ENCODE results near the gene EPHB6. TPM values are rescaled to one million over a fixed set of nuclear protein-coding genes. Genes with fewer than 3 reads are reported as not detected.

EPHB6 gene
- total RNA-seq, 1 experiment from 2014 or later, result 12.6 TPM

DNA sequence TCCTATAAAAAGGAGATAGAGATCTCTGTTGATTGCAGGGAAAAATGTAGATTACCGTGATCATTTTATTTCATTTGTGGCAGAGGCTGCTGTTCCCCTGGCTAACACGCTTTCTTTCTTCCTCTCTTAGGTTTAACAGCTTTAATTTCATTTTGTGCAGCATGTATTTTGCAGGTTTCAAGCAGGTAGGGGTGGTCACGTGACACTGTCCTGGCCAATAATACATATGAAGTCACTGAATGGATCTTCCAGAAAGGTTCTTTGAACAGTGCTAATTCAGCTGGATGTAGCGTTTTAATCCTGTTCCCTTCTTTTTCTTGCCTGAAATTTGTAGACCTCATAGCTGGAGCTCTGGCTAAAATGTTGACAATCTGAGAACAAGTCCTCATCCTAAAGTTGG is 3.6 kb upstream of the EPHB6 start:
- Histone ChIP-seq H3K9me3 (ENCODE audit: control insufficient read depth in 1 of 2, insufficient read depth in 1 of 2, low read depth in 1 of 2, low read length in 2 of 2) (no peaks in the 10 kb centered on the region), H3K79me2 (ENCODE audit: insufficient read depth, low read length) (no peaks in the 10 kb centered on the region), H3K27me3 (ENCODE audit: insufficient read depth, low read length) (no peaks in the 10 kb centered on the region), H3K4me3 (replicated peaks in 1 of 2; ENCODE audit: low read depth in 1 of 2, low read length in 2 of 2) (no peak overlapping the region), H3K36me3 (ENCODE audit: control insufficient read depth in 1 of 2, insufficient read depth in 2 of 2, low read length in 2 of 2) (no peaks in the 10 kb centered on the region), H3K9ac (ENCODE audit: low read length) (no peak overlapping the region), H4K20me1 (ENCODE audit: insufficient read depth) (no peaks in the 10 kb centered on the region), H3K4me2 (ENCODE audit: low read length) (no peak overlapping the region), H2AFZ (ENCODE audit: low read depth, low read length, poor library complexity, severe bottlenecking) (no peak overlapping the region), H3K4me1 (ENCODE audit: control insufficient read depth in 1 of 2, insufficient read depth in 2 of 2, low read length in 2 of 2) (peaks cover 8 to 16% of the 10 kb centered on the region in 2 experiments; a peak in 3 of 4 replicates), H3K27ac (ENCODE audit: low read depth, low read length) (no peak overlapping the region), H3K9me2 (ENCODE audit: insufficient read depth) (no peaks in the 10 kb centered on the region)
- intact Hi-C loops (cut with micrococcal nuclease), result loop anchor here (10.0 kb wide), 1 partner anchor 364 kb away; no protein-coding TSS in a partner anchor
- ATAC-seq (no peak), DNase-seq (ENCODE audit: low read depth, low spot score) (no peak)
- TF ChIP-seq FOSL1 (IDR thresholded peaks at IDR 0.05; ENCODE audit: low read depth) (no peak), CTCF (IDR thresholded peaks at IDR 0.05 in 2 of 3, conservative IDR thresholded peaks at IDR 0.05 in 1 of 3; ENCODE audit: borderline replicate concordance in 1 of 3, insufficient read depth in 1 of 3, low read depth in 2 of 3, low read length in 2 of 3) (no peak), EZH2 (IDR thresholded peaks at IDR 0.05) (no peak), SRF (IDR thresholded peaks at IDR 0.05; ENCODE audit: low read depth) (no peak), EZH2phosphoT487 (IDR thresholded peaks at IDR 0.05; ENCODE audit: borderline replicate concordance) (no peak), ZBTB33 (IDR thresholded peaks at IDR 0.05; ENCODE audit: extremely low read depth, insufficient replicate concordance, low read length) (no peak), ZNF274 (IDR thresholded peaks at IDR 0.05; ENCODE audit: low read depth, low read length) (no peak), ZFX (IDR thresholded peaks at IDR 0.05) (no peak), TCF7L2 (IDR thresholded peaks at IDR 0.05; ENCODE audit: borderline replicate concordance, extremely low read depth, insufficient read depth, insufficient read length) (no peak), CBX3 (IDR thresholded peaks at IDR 0.05; ENCODE audit: low read depth) (no peak), MAX (IDR thresholded peaks at IDR 0.05) (no peak), SIN3A (IDR thresholded peaks at IDR 0.05; ENCODE audit: low read depth) (no peak), CEBPB (IDR thresholded peaks at IDR 0.05; ENCODE audit: low read depth) (no peak), JUND (IDR thresholded peaks at IDR 0.05) (no peak), POLR2AphosphoS5 (IDR thresholded peaks at IDR 0.05; ENCODE audit: low read depth, low read length) (no peak), SP1 (IDR thresholded peaks at IDR 0.05; ENCODE audit: low read depth) (no peak), EGR1 (IDR thresholded peaks at IDR 0.05; ENCODE audit: low read depth) (no peak), ATF3 (IDR thresholded peaks at IDR 0.05) (no peak), YY1 (IDR thresholded peaks at IDR 0.05; ENCODE audit: extremely low read depth, insufficient replicate concordance, low read depth, low read length) (no peak)
- ChIA-PET RAD21 (ENCODE audit: low non-redundant PET in 1 of 2, low total read pairs in 2 of 2, uncharacterized antibody in 2 of 2, unreplicated experiment in 2 of 2) (no interaction called here), CTCF (interaction anchor here (0.9 to 1.6 kb wide), 5 partner anchors 9 to 368 kb away, joined by 3 to 7 read pairs (median 3); no protein-coding TSS in a partner anchor), POLR2A (no interaction called here)
- no TSS peak for BruUV-seq (replicated peaks)
